K562 (cell line): ENCODE results near the gene CACNA1C. TPM values are rescaled to one million over a fixed set of nuclear protein-coding genes. Genes with fewer than 3 reads are reported as not detected.

ENCODE experiments used
- MECOM ChIP-seq: fragments of 250-450 bp; sonication (Bioruptor Pico); IDR thresholded peaks from 2 replicates; pipeline ENCODE4 v1.8.0; 2022; ENCODE audit warnings: inconsistent platforms
- RBM22 ChIP-seq: fragments of 200-400 bp; formaldehyde crosslinking; IDR thresholded peaks from 2 replicates; pipeline ENCODE4 v1.6.1; 2018; ENCODE audit warnings: low read length, low read depth; ENCODE audit not compliant: poor library complexity, severe bottlenecking
- SREBF1 ChIP-seq: fragments of 150-350 bp; IDR thresholded peaks from 2 replicates; pipeline ENCODE4 v1.6.1; 2014; ENCODE audit warnings: antibody characterized with exemption, low read depth, low read length, borderline replicate concordance
- ZNF280A ChIP-seq: fragments of 450-650 bp; IDR thresholded peaks from 2 replicates; pipeline ENCODE4 v1.6.1; 2018; ENCODE audit warnings: mild to moderate bottlenecking, low read depth; ENCODE audit not compliant: partially characterized antibody
- ZNF407 ChIP-seq: fragments of 450-650 bp; IDR thresholded peaks from 2 replicates; pipeline ENCODE4 v1.6.1; 2016; ENCODE audit warnings: low read depth
- polyA plus RNA-seq, 8 experiments: library from polyadenylated mRNA; depleted of rRNA in 4 of 8; stranded (reverse) in 5 of 8; unstranded in 3 of 8; fragments of >200 nt; fragmentation: Nextera tagmentation in 2 of 8; fragmentation: Illumina TruSeq in 1 of 8; extraction: Ambion mirVana in 2 of 8; extraction: Trizol in 1 of 8; gene quantifications; 2 replicates each; pipeline versions ENCODE4 v1.2.1 to v1.2.3, GENCODE V29; 2011 to 2014; ENCODE audit warnings: inconsistent platforms in 1 of 8, missing spikeins in 1 of 8
- total RNA-seq, 7 experiments: library from RNA; depleted of rRNA in 6 of 7; stranded (reverse); fragments of >200 nt in 6 of 7; fragmentation: Illumina TruSeq in 2 of 7; extraction: Trizol in 2 of 7; gene quantifications; 2 replicates each; pipeline versions ENCODE4 v1.2.1 to v1.2.3, GENCODE V29; 2011 to 2021; ENCODE audit warnings: low replicate concordance in 1 of 7
- TF ChIP-seq, protein P1 (sequence below): sonication (generic); formaldehyde crosslinking; IDR thresholded peaks from 2 replicates; pipeline ENCODE4 v1.8.0; 2022; ENCODE audit warnings: mild to moderate bottlenecking, missing genetic modification reagents, borderline replicate concordance

CACNA1C gene
- total and polyA plus RNA-seq, 9 of the 15 experiments (the other 6 are each of a cell fraction or from before 2014, with no cell fraction given), result not detected

DNA sequence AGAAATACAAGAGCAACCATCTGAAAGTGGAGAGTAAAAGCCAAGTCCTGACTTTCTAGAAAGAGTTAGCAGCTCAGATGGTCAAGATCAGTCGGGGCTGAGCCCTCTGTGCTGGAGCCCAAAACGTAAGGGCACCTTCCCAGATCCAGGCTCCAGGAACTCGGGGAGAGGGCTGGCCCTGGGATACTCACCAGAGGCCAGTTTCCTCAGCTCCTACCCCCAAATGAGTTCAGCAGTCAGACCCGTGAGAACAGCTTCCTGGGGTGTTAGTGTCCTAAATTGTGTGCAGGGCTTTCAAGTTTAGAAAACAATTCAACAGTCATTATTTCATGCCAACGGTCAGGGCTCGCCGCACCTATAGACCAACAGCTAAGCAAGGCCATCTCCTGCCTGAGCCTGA, 594.4 kb downstream of the CACNA1C start (continued):
- TF ChIP-seq, protein P1, sequence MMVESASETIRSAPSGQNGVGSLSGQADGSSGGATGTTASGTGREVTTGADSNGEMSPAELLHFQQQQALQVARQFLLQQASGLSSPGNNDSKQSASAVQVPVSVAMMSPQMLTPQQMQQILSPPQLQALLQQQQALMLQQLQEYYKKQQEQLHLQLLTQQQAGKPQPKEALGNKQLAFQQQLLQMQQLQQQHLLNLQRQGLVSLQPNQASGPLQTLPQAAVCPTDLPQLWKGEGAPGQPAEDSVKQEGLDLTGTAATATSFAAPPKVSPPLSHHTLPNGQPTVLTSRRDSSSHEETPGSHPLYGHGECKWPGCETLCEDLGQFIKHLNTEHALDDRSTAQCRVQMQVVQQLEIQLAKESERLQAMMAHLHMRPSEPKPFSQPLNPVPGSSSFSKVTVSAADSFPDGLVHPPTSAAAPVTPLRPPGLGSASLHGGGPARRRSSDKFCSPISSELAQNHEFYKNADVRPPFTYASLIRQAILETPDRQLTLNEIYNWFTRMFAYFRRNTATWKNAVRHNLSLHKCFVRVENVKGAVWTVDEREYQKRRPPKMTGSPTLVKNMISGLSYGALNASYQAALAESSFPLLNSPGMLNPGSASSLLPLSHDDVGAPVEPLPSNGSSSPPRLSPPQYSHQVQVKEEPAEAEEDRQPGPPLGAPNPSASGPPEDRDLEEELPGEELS, result no peak
- TF ChIP-seq MECOM (CRISPR knock-in tag) (no peak), ZNF407 (no peak), ZNF280A (no peak), SREBF1 (no peak), RBM22 (no peak)
